Gastroesophageal sphincter (tissue), 2 donors: ENCODE data around the gene ANKRD62.

Experiments
- POLR2A ChIP-seq, 2 donors: fragments of 450-650 bp; IDR thresholded peaks; one replicate each; pipeline ENCODE4 v1.6.1; 2017; ENCODE audit warnings: antibody characterized with exemption in 2 of 2, mild to moderate bottlenecking in 2 of 2, moderate library complexity in 1 of 2
- POLR2AphosphoS5 ChIP-seq: sonication (generic); formaldehyde crosslinking; IDR thresholded peaks from one replicate; pipeline ENCODE4 v1.6.1; 2017; ENCODE audit warnings: antibody characterized with exemption

DNA sequence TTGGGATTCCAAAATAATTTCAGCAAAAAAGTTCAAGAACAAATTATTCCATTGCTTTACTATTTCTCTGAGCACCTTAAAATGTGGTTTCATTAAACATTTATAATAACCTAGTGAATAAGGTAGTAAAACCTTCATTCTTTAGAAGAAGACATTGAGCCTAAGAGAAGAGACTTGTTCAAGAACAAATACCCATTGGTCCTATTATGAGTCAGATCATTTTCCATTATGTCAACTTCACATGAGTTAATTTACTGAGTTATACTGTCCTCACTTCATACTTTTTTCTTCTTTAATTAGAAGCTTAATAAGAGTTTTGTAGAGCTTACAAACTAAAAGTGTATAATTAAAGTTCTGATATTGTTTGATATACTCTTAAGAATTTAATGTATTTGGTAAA, 5.5 kb downstream of the ANKRD62 start:
- TF ChIP-seq POLR2AphosphoS5, result no peak
- no peak for TF ChIP-seq POLR2A (IDR thresholded peaks at IDR 0.05)
